ENCODE results near the gene TFDP2. TPM values are rescaled to one million over a fixed set of nuclear protein-coding genes. Genes with fewer than 3 reads are reported as not detected.

Gene TFDP2
- total and polyA plus RNA-seq, 2 of the 8 experiments (the other 6 are each of a cell fraction or from before 2014, with no cell fraction given) = 41.1 to 119 TPM

DNA sequence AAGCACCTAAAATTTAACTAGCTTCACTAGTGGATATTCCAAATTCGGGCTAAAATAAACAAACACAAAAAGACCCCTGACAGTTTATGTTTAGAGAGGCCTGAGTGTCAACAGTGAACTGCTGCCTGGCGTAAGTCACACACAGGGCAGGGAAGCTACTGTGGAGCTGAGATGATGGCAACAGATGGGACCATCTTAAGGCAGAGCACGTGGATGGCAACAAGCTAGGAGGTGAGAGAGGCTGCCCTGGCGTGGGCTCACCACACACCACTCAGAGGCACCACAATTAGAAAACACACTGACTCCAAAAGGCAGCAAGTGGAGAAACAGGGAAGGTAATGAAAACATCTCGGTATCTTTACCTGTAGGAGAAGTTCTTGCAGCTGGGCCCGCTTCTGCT lies 179.6 kb downstream of the TFDP2 start:
- no peak overlapping the region for H3K4me3 ChIP-seq (ENCODE audit: extremely low read depth in 1 of 4, insufficient read depth in 2 of 4, low read depth in 3 of 4, low read length in 4 of 4)
- H3K14ac ChIP-seq (ENCODE audit: insufficient read length) = no peak overlapping the region
- H2BK120ac ChIP-seq (replicated peaks; ENCODE audit: low read depth, low read length) = no peak overlapping the region
- no peaks in the 10 kb centered on the region for H3K9me3 ChIP-seq (ENCODE audit: insufficient read depth in 2 of 2, low read depth in 1 of 2, low read length in 1 of 2)
- no peak overlapping the region for H3K56ac ChIP-seq (replicated peaks; ENCODE audit: insufficient read length, low read depth, low read length)
- H3K9ac ChIP-seq (replicated peaks in 1 of 4; ENCODE audit: extremely low read depth in 1 of 4, low read depth in 3 of 4, low read length in 3 of 4) = no peak overlapping the region
- H3K4me1 ChIP-seq (replicated peaks in 1 of 4; ENCODE audit: control insufficient read depth in 3 of 4, insufficient read depth in 4 of 4, low read length in 3 of 4) = no peaks in the 10 kb centered on the region
- CTCF ChIA-PET (ENCODE audit: partially characterized antibody) = interaction anchor here (1.1 kb wide), 1 partner anchor 10 kb away, joined by 3 read pairs; no protein-coding TSS in a partner anchor
- H4K8ac ChIP-seq (ENCODE audit: extremely low read depth, insufficient read depth, low read length) = no peak overlapping the region
- no peak overlapping the region for H2BK5ac ChIP-seq (ENCODE audit: low read depth, low read length)
- no peak overlapping the region for H2AK5ac ChIP-seq (ENCODE audit: low read depth, low read length)
- H2BK20ac ChIP-seq (ENCODE audit: low read length) = no peak overlapping the region
- no peak overlapping the region for H4K91ac ChIP-seq (replicated peaks; ENCODE audit: insufficient read length, low read length)
- H2BK15ac ChIP-seq (ENCODE audit: low read length) = no peak overlapping the region
- no peaks in the 10 kb centered on the region for H3K79me1 ChIP-seq (ENCODE audit: low read depth, low read length)
- H4K5ac ChIP-seq (ENCODE audit: insufficient read length, low read depth, low read length) = no peak overlapping the region
- 88% methylated on average over 6 of the region's 6 CpGs; no CpG with 5 or more reads in 1 of the 2 experiments for WGBS, 2 experiments (ENCODE audit: extremely low coverage in 1 of 2, insufficient coverage in 1 of 2, insufficient read length in 1 of 2, insufficient replicate concordance in 2 of 2, low coverage in 1 of 2, low lambda C conversion rate in 2 of 2, missing lambda C conversion rate in 1 of 2)
- no peak overlapping the region for H2BK12ac ChIP-seq (ENCODE audit: low read depth, low read length)
- no peak overlapping the region for H3K4ac ChIP-seq (replicated peaks; ENCODE audit: insufficient read length, low read depth, low read length)
- no peaks in the 10 kb centered on the region for H4K20me1 ChIP-seq (replicated peaks in 1 of 2; ENCODE audit: control insufficient read depth in 1 of 2, insufficient read depth in 2 of 2, low read length in 2 of 2)
- no peaks in the 10 kb centered on the region for H3K23me2 ChIP-seq (ENCODE audit: low read depth, low read length)
- no peaks in the 10 kb centered on the region for H3K79me2 ChIP-seq (ENCODE audit: control insufficient read depth in 1 of 2, insufficient read depth in 2 of 2, low read length in 2 of 2)
- POLR2A ChIA-PET (ENCODE audit: partially characterized antibody) = no interaction called here
- H3K36me3 ChIP-seq (ENCODE audit: control insufficient read depth in 2 of 4, insufficient read depth in 4 of 4, low read length in 3 of 4) = peaks cover 7 to 58% (median 18%) of the 10 kb centered on the region in 4 experiments
- no peak overlapping the region for H3K18ac ChIP-seq (ENCODE audit: extremely low read depth, low read length)
- no peak for DNase-seq (ENCODE audit: low read depth in 1 of 2, low spot score in 2 of 2)
- H3K27ac ChIP-seq (ENCODE audit: low read depth, low read length) = no peak overlapping the region
- no peak overlapping the region for H3K4me2 ChIP-seq (ENCODE audit: insufficient read depth in 1 of 2, low read depth in 2 of 2, low read length in 2 of 2)
- no peak overlapping the region for H2AFZ ChIP-seq (ENCODE audit: low read length)
- peaks cover 0 to 1% (median 0%) of the 10 kb centered on the region in 4 experiments; a peak in 1 of 7 replicates for H3K27me3 ChIP-seq (replicated peaks in 1 of 4; ENCODE audit: control insufficient read depth in 3 of 4, extremely low read depth in 1 of 4, insufficient read depth in 3 of 4, low read length in 3 of 4)
- no peak overlapping the region for H3K23ac ChIP-seq (ENCODE audit: insufficient read length)
- FAIRE-seq = no peak
- TF ChIP-seq KDM1A (IDR thresholded peaks at IDR 0.05; ENCODE audit: borderline replicate concordance, low read length) (no peak), SAP30 (IDR thresholded peaks at IDR 0.05; ENCODE audit: insufficient read depth, insufficient replicate concordance, low read length) (no peak), GABPA (IDR thresholded peaks at IDR 0.05; ENCODE audit: borderline replicate concordance, insufficient read depth, low read length) (no peak), BRCA1 (IDR thresholded peaks at IDR 0.05; ENCODE audit: low read depth, low read length) (no peak)
- TF ChIP-seq, protein P1, sequence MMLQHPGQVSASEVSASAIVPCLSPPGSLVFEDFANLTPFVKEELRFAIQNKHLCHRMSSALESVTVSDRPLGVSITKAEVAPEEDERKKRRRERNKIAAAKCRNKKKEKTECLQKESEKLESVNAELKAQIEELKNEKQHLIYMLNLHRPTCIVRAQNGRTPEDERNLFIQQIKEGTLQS (IDR thresholded peaks at IDR 0.05; ENCODE audit: insufficient read depth, low read depth, low read length) = no peak

All from H1 (cell line).